H1 (cell line): Measurements from ENCODE around the gene IRF9. TPM values are rescaled to one million over a fixed set of nuclear protein-coding genes. Genes with fewer than 3 reads are reported as not detected.

Experiments
- CTCF ChIA-PET: fragments of 300-600 bp; sonication (Branson Sonifier 250); formaldehyde crosslinking; loops from one replicate; lab custom pipeline; 2021; ENCODE audit not compliant: partially characterized antibody; lab: Charles Lee
- POLR2A ChIA-PET: fragments of 300-600 bp; sonication (Branson Sonifier 250); formaldehyde crosslinking; loops from one replicate; lab custom pipeline; 2021; ENCODE audit warnings: inconsistent platforms; ENCODE audit not compliant: partially characterized antibody; lab: Charles Lee
- DNase-seq, 2 experiments: peaks; one replicate each; pipeline versions ENCODE4 v3.0.0 to v3.0.0-alpha.2; 2010 to 2022; ENCODE audit warnings: low spot score in 2 of 2, low read depth in 1 of 2, mixed read lengths in 1 of 2
- FAIRE-seq: peaks from 2 replicates; lab custom pipeline; 2011; peaks lifted over from hg19 to GRCh38; lab: Jason Lieb, UNC
- H2AFZ ChIP-seq: 2 replicates; pipeline ENCODE4 v1.8.1; 2012; ENCODE audit warnings: low read length, inconsistent platforms
- H2AK5ac ChIP-seq: 2 replicates; pipeline ENCODE4 v1.6.1; 2013; ENCODE audit warnings: low read depth, low read length
- H2BK120ac ChIP-seq: replicated peaks from 2 replicates; pipeline ENCODE3; 2013; ENCODE audit warnings: low read depth, low read length, inconsistent platforms
- H2BK12ac ChIP-seq: 2 replicates; pipeline ENCODE4 v1.6.1; 2013; ENCODE audit warnings: low read depth, low read length
- H2BK15ac ChIP-seq: 2 replicates; pipeline ENCODE4 v1.6.1; 2013; ENCODE audit warnings: low read length
- H2BK20ac ChIP-seq: 2 replicates; pipeline ENCODE4 v1.6.1; 2013; ENCODE audit warnings: low read length
- H2BK5ac ChIP-seq: 2 replicates; pipeline ENCODE4 v1.6.1; 2013; ENCODE audit warnings: low read depth, low read length
- H3K14ac ChIP-seq: 2 replicates; pipeline ENCODE4 v1.6.1; 2013; ENCODE audit warnings: inconsistent platforms; ENCODE audit not compliant: insufficient read length
- H3K18ac ChIP-seq: 2 replicates; pipeline ENCODE4 v1.6.1; 2013; ENCODE audit warnings: low read length; ENCODE audit errors: extremely low read depth
- H3K23ac ChIP-seq: 2 replicates; pipeline ENCODE4 v1.6.1; 2013; ENCODE audit warnings: inconsistent platforms; ENCODE audit not compliant: insufficient read length
- H3K23me2 ChIP-seq: 2 replicates; pipeline ENCODE4 v1.6.1; 2013; ENCODE audit warnings: low read depth, low read length
- H3K27ac ChIP-seq: 2 replicates; pipeline ENCODE4 v1.6.1; 2011; ENCODE audit warnings: low read depth, low read length, inconsistent platforms
- H3K27me3 ChIP-seq, 4 experiments: replicated peaks in 1 of 4; 1 replicate in 1 of 4; 2 replicates in 3 of 4; pipeline versions ENCODE4 v1.6.1 to v1.8.1; 2011 to 2013; ENCODE audit warnings: low read length in 3 of 4, mild to moderate bottlenecking in 3 of 4, inconsistent platforms in 2 of 4, mixed read lengths in 2 of 4, moderate library complexity in 1 of 4; ENCODE audit not compliant: control insufficient read depth in 3 of 4, insufficient read depth in 3 of 4; ENCODE audit errors: extremely low read depth in 1 of 4
- H3K36me3 ChIP-seq, 4 experiments: 2 replicates each; pipeline versions ENCODE4 v1.6.1 to v1.8.1; 2011 to 2013; ENCODE audit warnings: mild to moderate bottlenecking in 4 of 4, low read length in 3 of 4, moderate library complexity in 2 of 4, control low read depth in 1 of 4, inconsistent platforms in 1 of 4; ENCODE audit not compliant: insufficient read depth in 4 of 4, control insufficient read depth in 2 of 4
- H3K4ac ChIP-seq: replicated peaks from 2 replicates; pipeline ENCODE3; 2013; ENCODE audit warnings: low read length, low read depth, mixed read lengths, inconsistent platforms; ENCODE audit not compliant: insufficient read length
- H3K4me1 ChIP-seq, 4 experiments: replicated peaks in 1 of 4; 1 replicate in 1 of 4; 2 replicates in 3 of 4; pipeline versions ENCODE4 v1.6.1 to v1.8.1; 2011 to 2013; ENCODE audit warnings: low read length in 3 of 4, inconsistent platforms in 2 of 4, mixed read lengths in 1 of 4; ENCODE audit not compliant: insufficient read depth in 4 of 4, control insufficient read depth in 3 of 4
- H3K4me2 ChIP-seq, 2 experiments: 2 replicates each; pipeline versions ENCODE4 v1.6.1 to v1.8.1; 2011 to 2013; ENCODE audit warnings: low read depth in 2 of 2, low read length in 2 of 2, control low read depth in 1 of 2, inconsistent platforms in 1 of 2, mild to moderate bottlenecking in 1 of 2; ENCODE audit not compliant: insufficient read depth in 1 of 2
- H3K4me3 ChIP-seq, 4 experiments: fragments of 200-600, 300-600 bp in 1 of 4; sonication (generic), shearing (Covaris generic), sonication (Bioruptor Twin) in 1 of 4; 2 replicates each; pipeline versions ENCODE4 v1.5.1 to v1.8.1; 2011 to 2016; ENCODE audit warnings: low read length in 4 of 4, low read depth in 3 of 4, control low read depth in 2 of 4, inconsistent platforms in 2 of 4, mild to moderate bottlenecking in 2 of 4, mixed read lengths in 1 of 4, moderate library complexity in 1 of 4; ENCODE audit not compliant: insufficient read depth in 2 of 4; ENCODE audit errors: extremely low read depth in 1 of 4
- H3K56ac ChIP-seq: replicated peaks from 2 replicates; pipeline ENCODE3; 2013; ENCODE audit warnings: low read depth, mild to moderate bottlenecking, mixed read lengths, low read length, inconsistent platforms; ENCODE audit not compliant: insufficient read length
- H3K79me1 ChIP-seq: 2 replicates; pipeline ENCODE4 v1.6.1; 2013; ENCODE audit warnings: low read depth, low read length, control low read depth
- H3K79me2 ChIP-seq, 2 experiments: 2 replicates each; pipeline versions ENCODE4 v1.6.1 to v1.8.1; 2012 to 2013; ENCODE audit warnings: low read length in 2 of 2, mild to moderate bottlenecking in 2 of 2, inconsistent platforms in 1 of 2; ENCODE audit not compliant: insufficient read depth in 2 of 2, control insufficient read depth in 1 of 2
- H3K9ac ChIP-seq, 4 experiments: replicated peaks in 1 of 4; 1 replicate in 1 of 4; 2 replicates in 3 of 4; pipeline versions ENCODE4 v1.6.1 to v1.8.1; 2011 to 2013; ENCODE audit warnings: low read depth in 3 of 4, low read length in 3 of 4, control low read depth in 2 of 4, mild to moderate bottlenecking in 2 of 4, moderate library complexity in 2 of 4, inconsistent platforms in 1 of 4; ENCODE audit errors: extremely low read depth in 1 of 4
- H3K9me3 ChIP-seq, 2 experiments: 2 replicates each; pipeline versions ENCODE4 v1.6.1 to v1.8.1; 2012 to 2013; ENCODE audit warnings: mild to moderate bottlenecking in 2 of 2, moderate library complexity in 2 of 2, control low read depth in 1 of 2, inconsistent platforms in 1 of 2, low read depth in 1 of 2, low read length in 1 of 2, mixed read lengths in 1 of 2; ENCODE audit not compliant: insufficient read depth in 2 of 2
- H4K20me1 ChIP-seq, 2 experiments: replicated peaks in 1 of 2; 2 replicates each; pipeline versions ENCODE3 to v1.8.1; 2011 to 2013; ENCODE audit warnings: inconsistent platforms in 2 of 2, low read length in 2 of 2, mild to moderate bottlenecking in 1 of 2; ENCODE audit not compliant: insufficient read depth in 2 of 2, control insufficient read depth in 1 of 2
- H4K5ac ChIP-seq: 2 replicates; pipeline ENCODE4 v1.6.1; 2013; ENCODE audit warnings: low read length, low read depth, mixed read lengths, inconsistent platforms; ENCODE audit not compliant: insufficient read length
- H4K8ac ChIP-seq: 2 replicates; pipeline ENCODE4 v1.8.0; 2013; ENCODE audit warnings: mild to moderate bottlenecking, moderate library complexity, low read length, inconsistent platforms; ENCODE audit not compliant: insufficient read depth; ENCODE audit errors: extremely low read depth
- H4K91ac ChIP-seq: replicated peaks from 2 replicates; pipeline ENCODE3; 2013; ENCODE audit warnings: low read length, mixed read lengths, inconsistent platforms; ENCODE audit not compliant: insufficient read length
- RBBP5 ChIP-seq: IDR thresholded peaks from 2 replicates; pipeline ENCODE4 v1.7.1; 2012; ENCODE audit warnings: low read depth, mild to moderate bottlenecking, inconsistent platforms, low read length, moderate library complexity, borderline replicate concordance
- WGBS, 2 experiments: shearing (Covaris generic) in 1 of 2; methylation state at CpG; one replicate each; pipeline versions ENCODE4 v1.1.6 to v1.1.7; 2013 to 2015; ENCODE audit warnings: low lambda C conversion rate in 2 of 2, mixed read lengths in 2 of 2, inconsistent platforms in 1 of 2, low coverage in 1 of 2, missing lambda C conversion rate in 1 of 2; ENCODE audit not compliant: insufficient replicate concordance in 2 of 2, insufficient coverage in 1 of 2, insufficient read length in 1 of 2; ENCODE audit errors: extremely low coverage in 1 of 2, missing lambda C conversion rate in 1 of 2; 5-methylcytosine and 5-hydroxymethylcytosine counted together
- polyA plus RNA-seq, 7 experiments: library from polyadenylated mRNA; depleted of rRNA in 3 of 7; stranded (reverse) in 5 of 7; unstranded in 2 of 7; fragments of >200 nt in 5 of 7; fragments of 200-250 nt in 2 of 7; gene quantifications; 1 replicate in 5 of 7; 2 replicates in 1 of 7; 4 replicates in 1 of 7; pipeline versions ENCODE4 v1.2.1 to v1.2.3, GENCODE V29; 2011 to 2013; ENCODE audit warnings: missing spikeins in 2 of 7, mixed read lengths in 2 of 7
- total RNA-seq: library from RNA; stranded (reverse); fragmentation: NEBNext Ultra II Directional; extraction: Animal tissue kit (Norgen Biotek cat#: 25700); gene quantifications from 2 replicates; pipeline ENCODE4 v1.2.1, GENCODE V29; 2021

Gene IRF9
- total and polyA plus RNA-seq, 2 of the 8 experiments (the other 6 are each of a cell fraction or from before 2014, with no cell fraction given) = 11.4 to 13.2 TPM

- no peaks in the 10 kb centered on the region for H3K79me2 ChIP-seq
- no peak within 1 kb of the TSS for H3K56ac ChIP-seq
- H4K8ac ChIP-seq = no peak within 1 kb of the TSS
- ChIA-PET POLR2A (interaction anchor here (0.6 to 11.1 kb wide), 4 partner anchors 8 to 36 kb away, joined by 3 to 96 read pairs (median 4); partner anchors contain the start of genes DCAF11, EMC9, NRL and PCK2), CTCF (interaction anchor here (0.9 kb wide), 2 partner anchors 22 to 141 kb away, joined by 3 read pairs; partner anchors contain the start of gene RABGGTA)
- no peak within 1 kb of the TSS for H2BK12ac ChIP-seq
- no peaks in the 10 kb centered on the region for H3K36me3 ChIP-seq
- no peaks in the 10 kb centered on the region for H4K20me1 ChIP-seq
- no peaks in the 10 kb centered on the region for H3K27me3 ChIP-seq
- H3K23me2 ChIP-seq = peaks cover under 1% of the 10 kb centered on the region; the same call in 1 of the 2 replicates
- H3K4ac ChIP-seq = no peak within 1 kb of the TSS
- H2AFZ ChIP-seq = no peak within 1 kb of the TSS
- no peak for DNase-seq
- no peak within 1 kb of the TSS for H3K9ac ChIP-seq
- no peak within 1 kb of the TSS for H3K18ac ChIP-seq
- H2BK20ac ChIP-seq = no peak within 1 kb of the TSS
- H2AK5ac ChIP-seq = no peak within 1 kb of the TSS
- no peak within 1 kb of the TSS for H2BK120ac ChIP-seq
- H4K91ac ChIP-seq = no peak within 1 kb of the TSS
- H3K9me3 ChIP-seq = no peaks in the 10 kb centered on the region
- H3K4me3 ChIP-seq = no peak within 1 kb of the TSS
- H3K4me1 ChIP-seq = no peaks in the 10 kb centered on the region
- H2BK15ac ChIP-seq = 0 out of 2 replicates have a peak within 1 kb of the TSS, but pooled peaks have one; percentile 5
- no peak within 1 kb of the TSS for H4K5ac ChIP-seq
- no peaks in the 10 kb centered on the region for H3K79me1 ChIP-seq
- H2BK5ac ChIP-seq = no peak within 1 kb of the TSS
- H3K27ac ChIP-seq = no peak within 1 kb of the TSS
- no peak within 1 kb of the TSS for H3K23ac ChIP-seq
- FAIRE-seq = no peak
- H3K4me2 ChIP-seq = no peak within 1 kb of the TSS
- no peak within 1 kb of the TSS for H3K14ac ChIP-seq
- 94% methylated on average over 5 of the region's 5 CpGs; no CpG with 5 or more reads in 1 of the 2 experiments for WGBS, 2 experiments
- no peak for TF ChIP-seq RBBP5
Measured at GRCh38 chr14:24130380-24130716, 30.7 kb upstream of the IRF9 start, which contains the start of gene FITM1. FITM1 (plus strand) TSS chr14:24130659; CDS start chr14:24131564, 905 bp downstream.
